ENCODE data around the gene DVL3.

DVL3 gene

GRCh38 chr3:184209146-184209923, 54.2 kb downstream of the DVL3 start:
- H3K4me3 ChIP-seq (ENCODE audit: low read depth, low read length, poor library complexity, severe bottlenecking), result no peak overlapping the region
- TF ChIP-seq CTCF (IDR thresholded peaks at IDR 0.05; ENCODE audit: low read length), result no peak
- TF ChIP-seq EZH2 (IDR thresholded peaks at IDR 0.05; ENCODE audit: borderline replicate concordance, low read length), result no peak
- H3K79me2 ChIP-seq (ENCODE audit: insufficient read depth, low read length), result no peaks in the 10 kb centered on the region
- H3K27me3 ChIP-seq (ENCODE audit: insufficient read depth, low read length), result 0 out of 2 replicates have a peak, but pooled peaks cover 6% of the 10 kb centered on the region
- H2AFZ ChIP-seq (ENCODE audit: low read length), result no peak overlapping the region
- H3K36me3 ChIP-seq (ENCODE audit: insufficient read depth, low read length), result no peaks in the 10 kb centered on the region
- H3K9ac ChIP-seq (ENCODE audit: low read length), result no peak overlapping the region
- H3K4me1 ChIP-seq (ENCODE audit: insufficient read depth, low read length, severe bottlenecking), result no peaks in the 10 kb centered on the region
- no peak overlapping the region for H3K4me2 ChIP-seq (ENCODE audit: low read length)
- no peaks in the 10 kb centered on the region for H3F3A ChIP-seq (ENCODE audit: insufficient read depth, low read length)
- H3K27ac ChIP-seq (ENCODE audit: low read depth, low read length, poor library complexity, severe bottlenecking), result no peak overlapping the region
- H3K9me2 ChIP-seq (ENCODE audit: low read depth, low read length), result no peaks in the 10 kb centered on the region
- no peaks in the 10 kb centered on the region for H3K9me3 ChIP-seq (ENCODE audit: low read length)
- H4K20me1 ChIP-seq (ENCODE audit: insufficient read depth, low read length), result no peaks in the 10 kb centered on the region

- Histone ChIP-seq H4K20me1 (ENCODE audit: insufficient read depth, low read length) (no peaks in the 10 kb centered on the region), H3K9me2 (ENCODE audit: low read depth, low read length) (no peaks in the 10 kb centered on the region), H3K4me2 (ENCODE audit: low read length) (no peak overlapping the region), H3K9ac (ENCODE audit: low read length) (no peak overlapping the region), H3K36me3 (ENCODE audit: insufficient read depth, low read length) (no peaks in the 10 kb centered on the region), H3K27ac (ENCODE audit: low read depth, low read length, poor library complexity, severe bottlenecking) (no peak overlapping the region), H3K4me1 (ENCODE audit: insufficient read depth, low read length, severe bottlenecking) (no peaks in the 10 kb centered on the region), H3F3A (ENCODE audit: insufficient read depth, low read length) (no peaks in the 10 kb centered on the region), H3K27me3 (ENCODE audit: insufficient read depth, low read length) (peaks cover 7% of the 10 kb centered on the region; the same call in 1 of the 2 replicates), H3K4me3 (ENCODE audit: low read depth, low read length, poor library complexity, severe bottlenecking) (no peak overlapping the region), H2AFZ (ENCODE audit: low read length) (no peak overlapping the region), H3K9me3 (ENCODE audit: low read length) (no peaks in the 10 kb centered on the region), H3K79me2 (ENCODE audit: insufficient read depth, low read length) (no peaks in the 10 kb centered on the region)
- TF ChIP-seq EZH2 (IDR thresholded peaks at IDR 0.05; ENCODE audit: borderline replicate concordance, low read length) (no peak), CTCF (IDR thresholded peaks at IDR 0.05; ENCODE audit: low read length) (no peak)
Measured at GRCh38 chr3:184211297-184211696, 56.1 kb downstream of the DVL3 start.

- no peaks in the 10 kb centered on the region for H3K79me2 ChIP-seq (ENCODE audit: insufficient read depth, low read length)
- no peaks in the 10 kb centered on the region for H3K9me2 ChIP-seq (ENCODE audit: low read depth, low read length)
- H3K9ac ChIP-seq (ENCODE audit: low read length), result no peak overlapping the region
- H4K20me1 ChIP-seq (ENCODE audit: insufficient read depth, low read length), result no peaks in the 10 kb centered on the region
- no peaks in the 10 kb centered on the region for H3F3A ChIP-seq (ENCODE audit: insufficient read depth, low read length)
- H3K36me3 ChIP-seq (ENCODE audit: insufficient read depth, low read length), result no peaks in the 10 kb centered on the region
- peaks cover 7% of the 10 kb centered on the region; the same call in 1 of the 2 replicates for H3K27me3 ChIP-seq (ENCODE audit: insufficient read depth, low read length)
- H3K9me3 ChIP-seq (ENCODE audit: low read length), result no peaks in the 10 kb centered on the region
- no peak for TF ChIP-seq CTCF (IDR thresholded peaks at IDR 0.05; ENCODE audit: low read length)
- no peak for TF ChIP-seq EZH2 (IDR thresholded peaks at IDR 0.05; ENCODE audit: borderline replicate concordance, low read length)
- H3K4me3 ChIP-seq (ENCODE audit: low read depth, low read length, poor library complexity, severe bottlenecking), result no peak overlapping the region
- H3K4me2 ChIP-seq (ENCODE audit: low read length), result no peak overlapping the region
- no peak overlapping the region for H2AFZ ChIP-seq (ENCODE audit: low read length)
- H3K4me1 ChIP-seq (ENCODE audit: insufficient read depth, low read length, severe bottlenecking), result no peaks in the 10 kb centered on the region
- no peak overlapping the region for H3K27ac ChIP-seq (ENCODE audit: low read depth, low read length, poor library complexity, severe bottlenecking)
Measured at GRCh38 chr3:184211718-184212117, 56.5 kb downstream of the DVL3 start.

Data from OCI-LY1 (cell line).